ENCODE measurements around the gene ASPG. TPM values are rescaled to one million over a fixed set of nuclear protein-coding genes. Genes with fewer than 3 reads are reported as not detected.

ASPG gene
- total RNA-seq, 2 donors from 2014 or later, result 1.3 to 3.2 TPM

- no peak for DNase-seq (ENCODE audit: low spot score)
- intact Hi-C loops (cut with DNase I), result no loop called here
Observed at GRCh38 chr14:104072586-104072985, 12.9 kb upstream of the ASPG start.

GRCh38 chr14:104073764-104074163 is 11.7 kb upstream of the ASPG start:
- no peak for DNase-seq (ENCODE audit: low spot score)
- intact Hi-C loops (cut with DNase I), result no loop called here

GRCh38 chr14:104075530-104076151 is 9.9 kb upstream of the ASPG start:
- intact Hi-C loops (cut with DNase I), result loop anchor here in 1 of 2 donors (5.0 kb wide), 1 partner anchor 57 kb away; no protein-coding TSS in a partner anchor
- no peak for DNase-seq (ENCODE audit: low spot score)

GRCh38 chr14:104076743-104077142 is 8.8 kb upstream of the ASPG start:
- intact Hi-C loops (cut with DNase I), result loop anchor here in 1 of 2 donors (5.0 kb wide), 1 partner anchor 56 kb away; no protein-coding TSS in a partner anchor
- DNase-seq (ENCODE audit: low spot score), result no peak

GRCh38 chr14:104078031-104078455 is 7.5 kb upstream of the ASPG start:
- intact Hi-C loops (cut with DNase I), result loop anchor here in 1 of 2 donors (5.0 kb wide), 1 partner anchor 54 kb away; no protein-coding TSS in a partner anchor
- peak; percentile 94 for DNase-seq (ENCODE audit: low spot score)

- intact Hi-C loops (cut with DNase I), result no loop called here
- peak; percentile 78 for DNase-seq (ENCODE audit: low spot score)
Observed at GRCh38 chr14:104080376-104081260, 4.9 kb upstream of the ASPG start.

GRCh38 chr14:104081261-104081835 is 4.2 kb upstream of the ASPG start:
- DNase-seq (ENCODE audit: low spot score), result peak; percentile 75
- intact Hi-C loops (cut with DNase I), result no loop called here

- intact Hi-C loops (cut with DNase I), result no loop called here
- peak; percentile 72 for DNase-seq (ENCODE audit: low spot score)
Observed at GRCh38 chr14:104081951-104082464, 3.5 kb upstream of the ASPG start.

- DNase-seq (ENCODE audit: low spot score), result peak; percentile 28
- intact Hi-C loops (cut with DNase I), result no loop called here
Observed at GRCh38 chr14:104082807-104083206, 2.7 kb upstream of the ASPG start.

GRCh38 chr14:104084251-104085002 is 1.1 kb upstream of the ASPG start:
- intact Hi-C loops (cut with DNase I), result loop anchor here in 1 of 2 donors (5.0 kb wide), 1 partner anchor 558 kb away; no protein-coding TSS in a partner anchor
- DNase-seq (ENCODE audit: low spot score), result peak; percentile 51

GRCh38 chr14:104085889-104086201 is 345 bp downstream of the ASPG start:
- DNase-seq (ENCODE audit: low spot score), result no peak
- intact Hi-C loops (cut with DNase I), result loop anchor here in 1 of 2 donors (5.0 kb wide), 1 partner anchor 556 kb away; no protein-coding TSS in a partner anchor

- peak; percentile 76 for DNase-seq (ENCODE audit: low spot score)
- intact Hi-C loops (cut with DNase I), result loop anchor here in 1 of 2 donors (5.0 kb wide), 1 partner anchor 556 kb away; no protein-coding TSS in a partner anchor
Observed at GRCh38 chr14:104086210-104086660, 735 bp downstream of the ASPG start.

GRCh38 chr14:104086661-104087461 is 1.4 kb downstream of the ASPG start:
- intact Hi-C loops (cut with DNase I), result loop anchor here in 1 of 2 donors (5.0 kb wide), 1 partner anchor 555 kb away; no protein-coding TSS in a partner anchor
- peak; percentile 62 for DNase-seq (ENCODE audit: low spot score)

- intact Hi-C loops (cut with DNase I), result loop anchor here in 1 of 2 donors (5.0 kb wide), 1 partner anchor 555 kb away; no protein-coding TSS in a partner anchor
- DNase-seq (ENCODE audit: low spot score), result peak; percentile 74
Observed at GRCh38 chr14:104087505-104087904, 2.0 kb downstream of the ASPG start.

GRCh38 chr14:104087981-104088850 is 2.7 kb downstream of the ASPG start:
- intact Hi-C loops (cut with DNase I), result loop anchor here in 1 of 2 donors (5.0 kb wide), 1 partner anchor 554 kb away; no protein-coding TSS in a partner anchor
- peak; percentile 77 for DNase-seq (ENCODE audit: low spot score)

- intact Hi-C loops (cut with DNase I), result loop anchor here in 1 of 2 donors (10.0 kb wide), 1 partner anchor 475 kb away; no protein-coding TSS in a partner anchor
- DNase-seq (ENCODE audit: low spot score), result peak; percentile 69
Observed at GRCh38 chr14:104090071-104090748, 4.7 kb downstream of the ASPG start.
